ENCODE data around the gene EPHB6. TPM values are rescaled to one million over a fixed set of nuclear protein-coding genes. Genes with fewer than 3 reads are reported as not detected.

Gene EPHB6
- total RNA-seq, 1 donor, result 4.0 TPM

GRCh38 chr7:142896151-142896550 lies 41.3 kb downstream of the EPHB6 start:
- H3K79me2 ChIP-seq (ENCODE audit: insufficient read depth, low read length), result no peaks in the 10 kb centered on the region
- H3K27me3 ChIP-seq (ENCODE audit: insufficient read depth, low read length), result peaks cover 3% of the 10 kb centered on the region
- DNase-seq (ENCODE audit: insufficient read length, low spot score, missing footprints), result no peak
- H3K4me3 ChIP-seq (ENCODE audit: insufficient read depth, low read length), result no peak overlapping the region
- no peaks in the 10 kb centered on the region for H4K20me1 ChIP-seq (ENCODE audit: insufficient read depth, low read length)
- H3K27ac ChIP-seq (ENCODE audit: low read depth, low read length), result no peak overlapping the region
- no peak for TF ChIP-seq CTCF (IDR thresholded peaks at IDR 0.05; ENCODE audit: extremely low read depth, low read depth, low read length)
- no peaks in the 10 kb centered on the region for H3K9me3 ChIP-seq (ENCODE audit: low read depth, low read length)
- H3K36me3 ChIP-seq (ENCODE audit: insufficient read depth, low read length), result no peaks in the 10 kb centered on the region
- no peak overlapping the region for H2AFZ ChIP-seq (ENCODE audit: low read length)
- H3K4me2 ChIP-seq (ENCODE audit: insufficient read depth, low read length), result no peak overlapping the region
- H3K4me1 ChIP-seq (ENCODE audit: insufficient read depth, low read length), result no peaks in the 10 kb centered on the region

GRCh38 chr7:142896741-142897379 lies 42.0 kb downstream of the EPHB6 start:
- DNase-seq (ENCODE audit: insufficient read length, low spot score, missing footprints), result no peak
- no peaks in the 10 kb centered on the region for H3K36me3 ChIP-seq (ENCODE audit: insufficient read depth, low read length)
- peaks cover 3% of the 10 kb centered on the region for H3K27me3 ChIP-seq (ENCODE audit: insufficient read depth, low read length)
- no peaks in the 10 kb centered on the region for H3K79me2 ChIP-seq (ENCODE audit: insufficient read depth, low read length)
- H2AFZ ChIP-seq (ENCODE audit: low read length), result no peak overlapping the region
- H3K9me3 ChIP-seq (ENCODE audit: low read depth, low read length), result no peaks in the 10 kb centered on the region
- H3K4me2 ChIP-seq (ENCODE audit: insufficient read depth, low read length), result no peak overlapping the region
- no peak overlapping the region for H3K4me3 ChIP-seq (ENCODE audit: insufficient read depth, low read length)
- H4K20me1 ChIP-seq (ENCODE audit: insufficient read depth, low read length), result no peaks in the 10 kb centered on the region
- TF ChIP-seq CTCF (IDR thresholded peaks at IDR 0.05; ENCODE audit: extremely low read depth, low read depth, low read length), result no peak
- H3K4me1 ChIP-seq (ENCODE audit: insufficient read depth, low read length), result no peaks in the 10 kb centered on the region
- H3K27ac ChIP-seq (ENCODE audit: low read depth, low read length), result no peak overlapping the region

- Histone ChIP-seq H3K79me2 (ENCODE audit: insufficient read depth, low read length) (no peaks in the 10 kb centered on the region), H3K4me3 (ENCODE audit: insufficient read depth, low read length) (no peak overlapping the region), H3K27ac (ENCODE audit: low read depth, low read length) (no peak overlapping the region), H2AFZ (ENCODE audit: low read length) (no peak overlapping the region), H3K4me1 (ENCODE audit: insufficient read depth, low read length) (no peaks in the 10 kb centered on the region), H3K27me3 (ENCODE audit: insufficient read depth, low read length) (peaks cover 3% of the 10 kb centered on the region), H3K4me2 (ENCODE audit: insufficient read depth, low read length) (no peak overlapping the region), H3K36me3 (ENCODE audit: insufficient read depth, low read length) (no peaks in the 10 kb centered on the region), H4K20me1 (ENCODE audit: insufficient read depth, low read length) (no peaks in the 10 kb centered on the region), H3K9me3 (ENCODE audit: low read depth, low read length) (no peaks in the 10 kb centered on the region)
- DNase-seq (ENCODE audit: insufficient read length, low spot score, missing footprints), result no peak
- no peak for TF ChIP-seq CTCF (IDR thresholded peaks at IDR 0.05; ENCODE audit: extremely low read depth, low read depth, low read length)
Measured at GRCh38 chr7:142897691-142898090, 42.8 kb downstream of the EPHB6 start.

- H2AFZ ChIP-seq (ENCODE audit: low read length), result no peak overlapping the region
- no peaks in the 10 kb centered on the region for H3K9me3 ChIP-seq (ENCODE audit: low read depth, low read length)
- no peak overlapping the region for H3K4me3 ChIP-seq (ENCODE audit: insufficient read depth, low read length)
- no peaks in the 10 kb centered on the region for H3K36me3 ChIP-seq (ENCODE audit: insufficient read depth, low read length)
- DNase-seq (ENCODE audit: insufficient read length, low spot score, missing footprints), result no peak
- no peaks in the 10 kb centered on the region for H3K79me2 ChIP-seq (ENCODE audit: insufficient read depth, low read length)
- peaks cover 3% of the 10 kb centered on the region for H3K27me3 ChIP-seq (ENCODE audit: insufficient read depth, low read length)
- no peak overlapping the region for H3K4me2 ChIP-seq (ENCODE audit: insufficient read depth, low read length)
- no peaks in the 10 kb centered on the region for H3K4me1 ChIP-seq (ENCODE audit: insufficient read depth, low read length)
- no peak for TF ChIP-seq CTCF (IDR thresholded peaks at IDR 0.05; ENCODE audit: extremely low read depth, low read depth, low read length)
- H3K27ac ChIP-seq (ENCODE audit: low read depth, low read length), result no peak overlapping the region
- H4K20me1 ChIP-seq (ENCODE audit: insufficient read depth, low read length), result no peaks in the 10 kb centered on the region
Measured at GRCh38 chr7:142898377-142899170, 43.7 kb downstream of the EPHB6 start.
